Cardiac septum (tissue), 1 donor: Measurements from ENCODE around the gene SUCO. TPM values are rescaled to one million over a fixed set of nuclear protein-coding genes. Genes with fewer than 3 reads are reported as not detected.

Experiments
- total RNA-seq: library from RNA; stranded (reverse); fragmentation: NEBNext Ultra II Directional; extraction: Animal tissue kit (Norgen Biotek cat#: 25700); gene quantifications from one replicate; pipeline ENCODE4 v1.2.1, GENCODE V29; 2021
- donor health status: DM: no; HTN: no; CAD: no.

SUCO gene
- total RNA-seq, 1 donor from 2014 or later, result 27.4 TPM

Other genes with a start within 250 kb of the SUCO start
- gene C1orf105, start 112.5 kb upstream of the SUCO start, total RNA-seq, result 6.5 TPM
- gene PIGC, start 89.1 kb upstream of the SUCO start, total RNA-seq, result 11.5 TPM
- gene FASLG, start 126.0 kb downstream of the SUCO start, total RNA-seq, result 0.27 TPM